Liver (tissue), 3 donors: ENCODE measurements around the gene MPPE1.

Experiments used
- ATF3 ChIP-seq: IDR thresholded peaks from 2 replicates; pipeline ENCODE4 v1.6.1; 2016; ENCODE audit warnings: antibody characterized with exemption
- EGR1 ChIP-seq, 2 donors: IDR thresholded peaks; 2 replicates each; pipeline ENCODE4 v1.6.1; 2016 to 2018; ENCODE audit warnings: antibody characterized with exemption in 2 of 2, low read depth in 2 of 2
- FOXA1 ChIP-seq: IDR thresholded peaks from 2 replicates; pipeline ENCODE4 v1.6.1; 2016; ENCODE audit warnings: antibody characterized with exemption
- GABPA ChIP-seq, 2 donors: IDR thresholded peaks in 1 of 2; conservative IDR thresholded peaks in 1 of 2; 2 replicates each; pipeline ENCODE4 v1.6.1; 2016; ENCODE audit warnings: antibody characterized with exemption in 2 of 2, mild to moderate bottlenecking in 1 of 2, moderate library complexity in 1 of 2
- JUND ChIP-seq, 2 donors: IDR thresholded peaks; 2 replicates each; pipeline ENCODE4 v1.6.1; 2016; ENCODE audit warnings: antibody characterized with exemption in 2 of 2
- RAD21 ChIP-seq, 2 donors: IDR thresholded peaks; 2 replicates each; pipeline ENCODE4 v1.6.1; 2016; ENCODE audit warnings: antibody characterized with exemption in 2 of 2, mild to moderate bottlenecking in 2 of 2
- REST ChIP-seq: IDR thresholded peaks from 2 replicates; pipeline ENCODE4 v1.6.1; 2016; ENCODE audit warnings: antibody characterized with exemption, mild to moderate bottlenecking
- RXRA ChIP-seq, 2 donors: IDR thresholded peaks; 2 replicates each; pipeline ENCODE4 v1.6.1; 2017 to 2018; ENCODE audit warnings: antibody characterized with exemption in 2 of 2, mild to moderate bottlenecking in 1 of 2
- SP1 ChIP-seq: IDR thresholded peaks from 2 replicates; pipeline ENCODE4 v1.6.1; 2018; ENCODE audit warnings: antibody characterized with exemption, mild to moderate bottlenecking
- TAF1 ChIP-seq: conservative IDR thresholded peaks from 2 replicates; pipeline ENCODE4 v1.6.1; 2016; ENCODE audit warnings: antibody characterized with exemption, mild to moderate bottlenecking
- YY1 ChIP-seq: IDR thresholded peaks from 2 replicates; pipeline ENCODE4 v1.6.1; 2016; ENCODE audit warnings: antibody characterized with exemption, mild to moderate bottlenecking
- ZBTB33 ChIP-seq: IDR thresholded peaks from 2 replicates; pipeline ENCODE4 v1.6.1; 2016; ENCODE audit warnings: antibody characterized with exemption
- TF ChIP-seq, protein P1 (sequence below): fragments of 150-350 bp; IDR thresholded peaks from 2 replicates; pipeline ENCODE4 v1.5.1; 2017; ENCODE audit warnings: improper control_type of control experiment, low read depth, low read length; ENCODE audit not compliant: missing input control
- TF ChIP-seq, protein P2 (sequence below): IDR thresholded peaks from 2 replicates; pipeline ENCODE4 v1.6.1; 2016; ENCODE audit warnings: antibody characterized with exemption
- donor health status: healthy.
- donor health status: healthy.

DNA sequence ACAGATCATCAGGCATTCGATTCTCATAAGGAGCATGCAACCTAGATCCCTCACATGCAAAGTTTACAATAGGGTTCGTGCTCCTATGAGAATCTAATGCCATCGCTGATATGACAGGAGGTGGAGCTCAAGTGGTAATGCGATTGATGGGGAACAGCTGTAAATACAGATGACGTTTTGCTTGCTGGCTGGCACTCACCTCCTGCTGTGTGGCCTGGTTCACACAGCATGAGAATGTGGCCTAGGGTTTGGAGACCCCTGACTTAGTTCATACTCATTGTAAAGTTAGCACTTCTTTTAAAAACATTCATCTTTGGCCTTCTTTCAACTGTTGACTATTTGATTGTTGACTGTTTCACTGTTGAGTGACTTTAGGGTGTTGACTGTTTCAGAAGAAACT, 65.6 kb downstream of the MPPE1 start:
- TF ChIP-seq ATF3 (no peak), RXRA (IDR thresholded peaks at IDR 0.05) (no peak), RAD21 (IDR thresholded peaks at IDR 0.05) (no peak), SP1 (no peak), GABPA (IDR thresholded peaks at IDR 0.05 in 1 of 2, conservative IDR thresholded peaks at IDR 0.05 in 1 of 2) (no peak), EGR1 (IDR thresholded peaks at IDR 0.05; ENCODE audit: low read depth in 2 of 2) (no peak), ZBTB33 (no peak), REST (no peak), TAF1 (no peak), YY1 (no peak), JUND (IDR thresholded peaks at IDR 0.05) (no peak), FOXA1 (no peak)
- TF ChIP-seq, protein P1, sequence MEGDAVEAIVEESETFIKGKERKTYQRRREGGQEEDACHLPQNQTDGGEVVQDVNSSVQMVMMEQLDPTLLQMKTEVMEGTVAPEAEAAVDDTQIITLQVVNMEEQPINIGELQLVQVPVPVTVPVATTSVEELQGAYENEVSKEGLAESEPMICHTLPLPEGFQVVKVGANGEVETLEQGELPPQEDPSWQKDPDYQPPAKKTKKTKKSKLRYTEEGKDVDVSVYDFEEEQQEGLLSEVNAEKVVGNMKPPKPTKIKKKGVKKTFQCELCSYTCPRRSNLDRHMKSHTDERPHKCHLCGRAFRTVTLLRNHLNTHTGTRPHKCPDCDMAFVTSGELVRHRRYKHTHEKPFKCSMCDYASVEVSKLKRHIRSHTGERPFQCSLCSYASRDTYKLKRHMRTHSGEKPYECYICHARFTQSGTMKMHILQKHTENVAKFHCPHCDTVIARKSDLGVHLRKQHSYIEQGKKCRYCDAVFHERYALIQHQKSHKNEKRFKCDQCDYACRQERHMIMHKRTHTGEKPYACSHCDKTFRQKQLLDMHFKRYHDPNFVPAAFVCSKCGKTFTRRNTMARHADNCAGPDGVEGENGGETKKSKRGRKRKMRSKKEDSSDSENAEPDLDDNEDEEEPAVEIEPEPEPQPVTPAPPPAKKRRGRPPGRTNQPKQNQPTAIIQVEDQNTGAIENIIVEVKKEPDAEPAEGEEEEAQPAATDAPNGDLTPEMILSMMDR: no peak
- TF ChIP-seq, protein P2, sequence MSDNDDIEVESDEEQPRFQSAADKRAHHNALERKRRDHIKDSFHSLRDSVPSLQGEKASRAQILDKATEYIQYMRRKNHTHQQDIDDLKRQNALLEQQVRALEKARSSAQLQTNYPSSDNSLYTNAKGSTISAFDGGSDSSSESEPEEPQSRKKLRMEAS: no peak
